Fibroblast of villous mesenchyme (primary cell): ENCODE results near the gene CIBAR2. TPM values are rescaled to one million over a fixed set of nuclear protein-coding genes. Genes with fewer than 3 reads are reported as not detected.

Source experiments
- DNase-seq: peaks from one replicate; pipeline ENCODE4 v3.0.0-alpha.2; 2010; ENCODE audit warnings: low read depth
- H3K4me3 ChIP-seq: 2 replicates; pipeline ENCODE4 v1.5.1; 2011; ENCODE audit warnings: low read depth, mild to moderate bottlenecking, low read length
- total RNA-seq: library from RNA; depleted of rRNA; stranded (reverse); fragments of >200 nt; gene quantifications from 2 replicates; pipeline ENCODE4 v1.2.3, GENCODE V29; 2012
- TF ChIP-seq, protein P1 (sequence below): IDR thresholded peaks from 2 replicates; pipeline ENCODE4 v1.5.1; 2012; ENCODE audit warnings: low read depth, mild to moderate bottlenecking, low read length; ENCODE audit not compliant: insufficient read depth

Gene CIBAR2
- total RNA-seq, 1 donor = not detected

DNA sequence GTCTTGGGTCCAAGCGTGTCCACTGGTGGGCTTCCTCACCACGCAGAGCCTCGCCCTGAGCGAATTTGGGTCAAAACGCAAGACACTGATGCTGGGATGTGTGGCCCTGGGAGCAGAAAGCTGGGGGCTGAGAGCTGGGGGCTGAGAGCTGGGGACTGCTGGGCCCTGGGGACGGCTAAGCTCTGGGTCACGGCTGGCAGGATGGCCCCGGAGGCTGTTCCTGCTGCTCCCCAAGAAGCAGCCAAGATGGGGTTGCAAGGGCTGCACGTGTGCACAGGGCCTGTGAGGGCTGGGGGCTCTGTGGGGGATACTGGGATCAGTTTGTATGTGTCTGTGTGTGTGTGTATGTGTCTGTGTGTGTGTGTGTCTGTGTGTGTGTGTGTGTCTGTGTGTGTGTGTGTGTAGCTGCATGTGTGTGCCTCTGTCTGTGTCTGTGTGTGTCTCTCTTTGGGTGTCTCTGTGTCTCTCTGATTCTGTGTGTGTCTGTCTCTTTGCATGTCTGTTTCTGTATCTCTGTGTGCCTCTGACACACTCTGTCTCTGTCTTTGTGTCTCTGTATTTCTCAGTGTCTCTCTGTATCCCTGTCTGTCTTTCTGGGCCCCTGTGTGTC lies 38.2 kb upstream of the CIBAR2 start:
- DNase-seq = no peak
- TF ChIP-seq, protein P1, sequence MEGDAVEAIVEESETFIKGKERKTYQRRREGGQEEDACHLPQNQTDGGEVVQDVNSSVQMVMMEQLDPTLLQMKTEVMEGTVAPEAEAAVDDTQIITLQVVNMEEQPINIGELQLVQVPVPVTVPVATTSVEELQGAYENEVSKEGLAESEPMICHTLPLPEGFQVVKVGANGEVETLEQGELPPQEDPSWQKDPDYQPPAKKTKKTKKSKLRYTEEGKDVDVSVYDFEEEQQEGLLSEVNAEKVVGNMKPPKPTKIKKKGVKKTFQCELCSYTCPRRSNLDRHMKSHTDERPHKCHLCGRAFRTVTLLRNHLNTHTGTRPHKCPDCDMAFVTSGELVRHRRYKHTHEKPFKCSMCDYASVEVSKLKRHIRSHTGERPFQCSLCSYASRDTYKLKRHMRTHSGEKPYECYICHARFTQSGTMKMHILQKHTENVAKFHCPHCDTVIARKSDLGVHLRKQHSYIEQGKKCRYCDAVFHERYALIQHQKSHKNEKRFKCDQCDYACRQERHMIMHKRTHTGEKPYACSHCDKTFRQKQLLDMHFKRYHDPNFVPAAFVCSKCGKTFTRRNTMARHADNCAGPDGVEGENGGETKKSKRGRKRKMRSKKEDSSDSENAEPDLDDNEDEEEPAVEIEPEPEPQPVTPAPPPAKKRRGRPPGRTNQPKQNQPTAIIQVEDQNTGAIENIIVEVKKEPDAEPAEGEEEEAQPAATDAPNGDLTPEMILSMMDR = no peak
- no peak overlapping the region for H3K4me3 ChIP-seq

DNA sequence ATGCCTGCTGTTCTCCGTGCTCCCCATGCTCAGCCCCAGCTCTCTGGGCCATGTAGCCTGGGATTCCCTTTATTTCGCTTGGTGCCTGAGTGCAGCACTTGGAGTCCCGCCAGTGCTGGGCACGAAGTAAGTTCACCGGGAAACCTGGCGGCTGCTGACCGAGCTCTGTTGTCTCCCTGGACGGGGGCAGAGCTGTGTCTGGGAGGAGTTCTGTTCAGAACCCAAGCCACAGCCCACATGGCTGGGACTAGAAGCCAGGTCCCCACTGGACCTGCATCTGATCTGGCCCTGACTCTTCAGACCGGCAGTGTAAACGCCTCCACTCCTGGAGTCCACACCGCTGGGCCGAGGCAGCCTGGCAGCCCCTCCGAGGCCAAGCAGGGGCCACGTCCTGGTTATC lies 37.5 kb upstream of the CIBAR2 start:
- no peak overlapping the region for H3K4me3 ChIP-seq
- no peak for DNase-seq
- TF ChIP-seq, protein P1 = no peak

DNA sequence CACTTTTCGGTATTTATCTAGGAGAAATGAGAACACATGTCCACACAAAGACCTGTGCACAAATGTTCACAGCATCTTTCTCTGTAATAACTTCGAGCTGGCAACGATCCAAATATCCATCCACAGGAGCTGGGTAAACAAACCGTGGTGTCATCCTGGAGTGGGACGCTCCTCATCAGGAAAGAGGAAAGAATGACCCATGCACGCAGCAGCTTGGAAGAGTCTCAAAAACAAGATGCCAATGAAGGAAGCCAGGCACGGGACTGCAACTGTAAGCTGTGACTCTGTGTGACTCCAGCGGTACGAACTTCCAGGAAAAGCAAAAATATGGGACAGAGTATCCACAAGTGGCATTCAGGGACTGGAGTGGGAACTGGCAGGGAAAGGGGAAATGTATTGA lies 36.7 kb upstream of the CIBAR2 start:
- DNase-seq = peak; percentile 49
- TF ChIP-seq, protein P1 = no peak
- H3K4me3 ChIP-seq = no peak overlapping the region

DNA sequence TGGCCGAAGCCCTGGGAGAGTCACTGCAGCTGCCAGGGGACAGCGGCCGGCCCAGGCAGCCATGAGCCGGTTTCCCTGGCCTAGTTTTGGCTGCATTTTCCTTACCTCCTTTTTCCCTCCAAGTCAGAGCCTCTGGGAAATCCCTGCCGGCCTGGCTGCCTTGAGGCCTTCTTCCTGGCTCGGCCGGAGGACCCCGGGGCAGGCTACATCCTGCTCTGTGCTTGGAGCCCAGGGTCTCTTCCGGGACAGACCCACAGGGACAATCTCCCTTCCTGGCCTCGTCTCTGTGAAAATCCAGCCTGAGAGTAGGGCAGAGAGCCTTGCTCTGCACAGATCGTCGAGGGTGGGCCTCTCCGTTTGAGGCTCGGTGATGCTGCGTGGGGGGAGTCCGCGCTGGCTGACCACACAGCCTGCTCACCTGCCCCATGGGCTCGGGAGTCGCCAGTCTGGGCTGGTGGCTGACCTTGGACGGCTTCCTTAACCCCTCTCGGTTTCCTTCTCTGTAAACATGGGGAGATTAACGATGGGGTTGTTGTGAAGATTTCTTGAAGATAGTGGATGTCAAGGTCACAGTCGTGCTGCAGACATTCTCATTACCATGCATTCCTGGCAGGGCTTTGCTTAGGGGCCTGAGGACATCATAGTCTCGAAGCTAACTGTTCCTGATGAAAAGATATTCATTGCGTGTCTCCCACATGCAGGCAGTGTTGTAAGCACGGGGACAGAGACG lies 34.8 kb upstream of the CIBAR2 start:
- H3K4me3 ChIP-seq = no peak overlapping the region
- TF ChIP-seq, protein P1 = no peak
- DNase-seq = peak; percentile 92

DNA sequence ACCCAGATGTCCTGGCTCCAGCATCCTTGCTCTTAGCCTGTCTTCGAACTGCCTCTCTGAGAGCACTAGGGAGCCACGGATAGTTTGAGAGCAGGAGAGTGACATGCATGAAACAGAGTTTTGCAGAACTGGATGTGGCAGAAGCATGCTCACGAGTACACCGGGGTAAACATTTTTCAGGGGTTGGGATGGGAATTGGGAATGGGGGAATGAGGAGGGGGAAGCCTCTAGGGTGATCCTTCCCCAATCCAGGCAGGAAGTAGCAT lies 34.2 kb upstream of the CIBAR2 start:
- TF ChIP-seq, protein P1 = no peak
- DNase-seq = no peak
- H3K4me3 ChIP-seq = no peak overlapping the region

DNA sequence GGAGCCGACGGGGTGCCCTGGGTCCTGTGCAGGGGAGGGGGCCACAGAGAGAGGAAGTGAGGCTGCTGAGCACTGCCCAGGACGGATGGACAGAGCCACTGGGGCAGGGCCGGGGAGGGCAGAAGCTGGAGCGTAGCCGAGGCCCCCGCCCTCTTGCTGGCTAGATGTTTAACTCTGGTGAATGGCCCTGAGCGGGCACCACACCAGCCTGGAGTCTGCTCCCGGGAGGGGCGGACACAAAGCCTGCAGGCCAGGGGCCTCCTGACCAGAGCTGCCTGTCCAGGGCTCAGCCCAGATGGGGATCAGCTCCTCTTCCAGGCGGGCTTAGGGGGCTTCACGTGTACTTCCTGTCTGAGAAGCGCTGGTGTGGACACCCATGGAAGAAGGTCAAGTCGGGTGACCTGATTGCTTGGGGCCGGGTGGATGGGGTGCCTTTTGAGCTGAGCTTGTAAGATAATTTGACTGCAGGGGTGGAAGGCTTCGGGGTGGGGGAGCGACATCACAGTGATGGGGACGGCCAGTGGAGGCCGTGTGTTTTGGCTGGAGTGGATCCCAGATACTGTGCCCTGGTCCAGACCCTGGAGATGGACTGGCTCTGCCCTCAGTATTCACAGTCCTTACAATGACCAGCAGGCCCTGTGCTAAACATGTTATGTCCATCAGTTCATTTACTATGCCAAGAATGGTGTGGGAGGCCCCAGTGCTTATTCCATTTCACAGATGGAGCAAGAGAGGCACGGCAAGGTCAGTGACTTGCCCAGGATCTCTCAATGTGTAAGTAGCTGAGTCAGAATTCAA lies 33.7 kb upstream of the CIBAR2 start:
- no peak overlapping the region for H3K4me3 ChIP-seq
- DNase-seq = no peak
- TF ChIP-seq, protein P1 = no peak
